ENCODE results near the gene TRIM62.

Gene TRIM62

GRCh38 chr1:33181921-33182341 lies at the start of gene TRIM62:
Gene TRIM62, minus strand, starts transcription at chr1:33182043. Its CDS starts 611 bp downstream, at chr1:33181432.
- peak; percentile 68 for DNase-seq (ENCODE audit: low read depth, low spot score)

DNA sequence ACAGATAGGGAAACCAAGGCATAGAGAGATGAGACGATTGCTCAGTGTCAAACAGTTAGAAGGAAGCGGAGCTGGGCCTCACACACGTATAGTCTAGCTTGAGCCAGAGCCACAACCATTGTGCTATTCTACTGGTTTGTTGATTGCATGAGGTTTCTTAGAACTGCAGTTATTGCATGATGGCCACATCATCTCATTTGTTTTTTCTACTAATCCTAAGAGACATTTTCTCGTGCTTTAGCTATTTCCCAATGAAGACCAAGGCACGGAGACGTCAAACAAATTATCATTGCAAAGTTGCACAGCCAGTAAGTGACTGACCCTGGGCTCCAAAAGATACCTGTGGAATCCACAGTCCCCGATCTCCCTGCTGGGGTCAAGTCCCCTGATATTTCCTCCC lies 49.3 kb upstream of the TRIM62 start:
- no peak for DNase-seq (ENCODE audit: low read depth, low spot score)

GRCh38 chr1:33228935-33229487 lies 47.2 kb upstream of the TRIM62 start:
- DNase-seq (ENCODE audit: low read depth, low spot score), result peak; percentile 22

GRCh38 chr1:33225586-33225985 lies 43.7 kb upstream of the TRIM62 start:
- no peak for DNase-seq (ENCODE audit: low read depth, low spot score)

DNA sequence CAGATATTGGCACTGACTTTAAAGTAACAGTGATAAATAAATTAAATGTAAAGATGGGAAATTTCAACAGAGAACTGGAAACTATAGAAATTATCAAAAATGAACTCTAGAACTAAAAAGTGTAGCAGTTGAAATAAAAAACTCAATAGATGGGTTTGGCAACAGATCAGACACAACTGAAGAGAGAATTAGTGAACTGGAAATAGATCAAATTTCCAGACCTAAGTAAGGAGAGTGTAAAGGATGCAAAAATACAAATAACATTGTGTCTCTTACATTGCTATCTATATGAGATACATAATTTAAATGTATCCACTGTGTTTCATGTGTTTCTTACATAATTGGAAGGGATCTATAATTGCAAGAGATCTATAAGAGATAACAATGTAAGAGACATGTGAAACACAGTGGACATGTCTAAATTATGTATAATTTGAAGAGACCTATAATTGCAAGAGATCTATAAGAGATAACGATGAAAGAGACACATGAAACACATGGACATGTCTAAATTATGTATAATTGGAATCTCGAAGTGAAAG lies 42.4 kb upstream of the TRIM62 start:
- no peak for DNase-seq (ENCODE audit: low read depth, low spot score)

- no peak for DNase-seq (ENCODE audit: low read depth, low spot score)
These were observed 40.5 kb upstream of the TRIM62 start for GRCh38 chr1:33222381-33222780.

- no peak for DNase-seq (ENCODE audit: low read depth, low spot score)
These were observed 39.5 kb upstream of the TRIM62 start for GRCh38 chr1:33221385-33221758.

- no peak for DNase-seq (ENCODE audit: low read depth, low spot score)
These were observed 39.0 kb upstream of the TRIM62 start for GRCh38 chr1:33220676-33221384.

- DNase-seq (ENCODE audit: low read depth, low spot score), result no peak
These were observed 38.2 kb upstream of the TRIM62 start for GRCh38 chr1:33219886-33220661.

DNA sequence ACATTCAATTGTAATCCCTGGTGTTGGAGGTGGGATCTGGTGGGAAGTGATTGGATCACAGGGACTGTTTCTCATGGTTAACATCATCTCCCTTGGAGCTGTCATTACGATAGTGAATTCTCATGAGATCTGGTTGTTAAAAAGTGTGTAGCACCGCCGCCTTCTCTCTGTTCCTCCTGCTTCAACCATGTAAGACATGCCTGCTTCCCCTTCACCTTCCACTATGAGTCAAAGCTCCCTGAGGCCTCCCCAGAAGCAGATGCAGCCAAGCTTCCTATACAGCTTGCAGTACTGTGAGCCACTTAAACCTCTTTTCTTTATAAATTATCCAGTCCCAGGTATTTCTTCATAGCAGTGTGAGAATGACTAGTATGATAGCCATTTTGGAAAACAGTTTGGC lies 30.1 kb upstream of the TRIM62 start:
- DNase-seq (ENCODE audit: low read depth, low spot score), result no peak

DNA sequence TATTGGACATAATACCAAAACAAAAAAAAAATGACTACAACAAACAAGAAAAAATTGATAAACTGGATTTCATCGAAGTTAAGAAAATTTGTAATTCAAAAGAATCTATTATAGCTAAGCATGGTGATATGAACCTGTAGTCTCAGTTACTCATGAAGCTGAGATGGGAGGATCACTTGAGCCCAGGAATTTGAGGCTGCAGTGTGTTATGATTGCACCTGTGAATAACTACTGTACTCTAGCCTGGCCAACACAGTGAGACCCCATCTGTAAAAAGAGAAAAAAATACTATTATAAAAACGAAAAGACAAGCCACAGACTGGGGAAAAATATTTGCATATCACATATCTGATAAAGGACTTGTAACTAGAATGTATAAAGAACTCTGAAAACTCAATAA lies 24.5 kb upstream of the TRIM62 start:
- no peak for DNase-seq (ENCODE audit: low read depth, low spot score)

DNA sequence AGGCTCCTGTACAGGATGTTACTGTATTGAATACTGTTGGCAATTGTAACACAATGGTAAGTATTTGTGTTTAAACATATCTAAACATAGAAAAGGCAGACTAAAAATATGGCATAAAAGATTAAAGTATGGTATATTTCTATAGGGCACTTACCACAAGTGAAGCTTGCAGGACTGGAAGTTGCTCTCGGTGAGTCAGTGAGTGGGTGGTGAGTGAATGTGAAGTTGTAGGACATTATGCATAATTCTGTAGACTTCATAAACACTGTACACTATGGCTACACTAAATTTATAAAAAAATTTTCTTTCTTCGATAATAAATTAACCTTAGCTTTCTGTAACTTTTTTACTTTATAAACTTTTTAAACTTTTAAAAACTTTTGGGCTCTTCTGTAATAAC lies 13.7 kb upstream of the TRIM62 start:
- DNase-seq (ENCODE audit: low read depth, low spot score), result no peak

GRCh38 chr1:33191731-33192275 lies 10.0 kb upstream of the TRIM62 start:
- DNase-seq (ENCODE audit: low read depth, low spot score), result no peak

- DNase-seq (ENCODE audit: low read depth, low spot score), result no peak
These were observed 8.9 kb upstream of the TRIM62 start for GRCh38 chr1:33190701-33191100.

DNA sequence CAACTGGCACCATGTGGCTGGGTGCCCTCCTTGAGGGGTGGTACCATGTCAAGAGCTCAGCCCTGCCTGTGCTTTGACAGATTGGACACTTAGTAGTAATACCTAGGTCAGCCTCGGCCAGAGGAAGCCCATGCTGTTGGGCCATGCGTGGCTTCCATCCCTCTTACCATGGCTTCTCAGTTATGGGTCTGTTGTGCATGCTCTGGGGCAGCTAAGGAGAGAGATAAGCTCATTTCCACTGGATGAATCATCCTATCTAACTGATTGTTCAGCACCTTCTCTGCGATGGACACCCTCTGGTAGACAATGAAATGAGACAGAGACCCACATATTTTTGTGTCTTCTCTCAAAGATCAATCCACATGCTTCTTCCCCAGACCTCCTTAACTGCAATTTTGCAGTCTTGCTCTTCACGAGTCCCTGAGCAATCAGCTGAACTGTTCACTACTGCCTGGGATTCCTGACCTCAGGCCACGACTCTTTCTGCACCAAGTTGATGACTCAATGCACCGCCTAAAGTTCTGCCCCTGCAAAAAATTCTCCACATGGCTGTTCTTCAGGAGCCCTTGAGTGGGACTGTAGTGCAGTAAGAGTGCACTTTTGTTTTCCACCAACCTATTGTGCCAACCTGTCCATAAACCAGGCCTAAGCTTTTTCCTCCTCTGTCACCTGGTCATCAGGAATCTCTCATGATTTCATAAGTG lies 6.9 kb upstream of the TRIM62 start:
- DNase-seq (ENCODE audit: low read depth, low spot score), result no peak

GRCh38 chr1:33186936-33187335 lies 5.1 kb upstream of the TRIM62 start:
- DNase-seq (ENCODE audit: low read depth, low spot score), result no peak

DNA sequence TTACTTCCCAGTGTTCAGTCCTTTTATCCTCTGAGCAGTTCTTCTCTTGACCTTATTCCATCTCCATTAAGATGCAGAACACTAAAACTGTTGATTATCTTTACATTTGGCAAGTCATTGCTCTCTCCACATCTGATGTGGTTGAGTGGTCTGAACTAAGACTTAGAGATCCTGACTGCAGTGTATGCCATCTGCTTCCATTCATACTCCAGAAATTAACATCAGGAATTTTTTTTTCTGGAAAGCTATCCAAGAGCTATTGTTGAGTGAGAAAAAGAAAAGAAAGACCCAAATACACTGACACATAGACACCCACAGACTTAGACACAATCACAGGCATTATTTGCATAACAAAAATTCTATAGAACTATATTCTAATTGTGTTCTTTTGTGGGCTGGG lies 3.7 kb upstream of the TRIM62 start:
- DNase-seq (ENCODE audit: low read depth, low spot score), result no peak

- no peak for DNase-seq (ENCODE audit: low read depth, low spot score)
These were observed 1.5 kb upstream of the TRIM62 start for GRCh38 chr1:33183306-33183705.

GRCh38 chr1:33182896-33183295 lies 1.1 kb upstream of the TRIM62 start:
- no peak for DNase-seq (ENCODE audit: low read depth, low spot score)

GRCh38 chr1:33182401-33182841 lies 578 bp upstream of the TRIM62 start:
- no peak for DNase-seq (ENCODE audit: low read depth, low spot score)
